ENCODE results near the gene C5AR2. TPM values are rescaled to one million over a fixed set of nuclear protein-coding genes. Genes with fewer than 3 reads are reported as not detected.

C5AR2 gene
- total and polyA plus RNA-seq, 8 donors: 0.09 to 1.2 (median 0.23) TPM; not detected in 1

DNA sequence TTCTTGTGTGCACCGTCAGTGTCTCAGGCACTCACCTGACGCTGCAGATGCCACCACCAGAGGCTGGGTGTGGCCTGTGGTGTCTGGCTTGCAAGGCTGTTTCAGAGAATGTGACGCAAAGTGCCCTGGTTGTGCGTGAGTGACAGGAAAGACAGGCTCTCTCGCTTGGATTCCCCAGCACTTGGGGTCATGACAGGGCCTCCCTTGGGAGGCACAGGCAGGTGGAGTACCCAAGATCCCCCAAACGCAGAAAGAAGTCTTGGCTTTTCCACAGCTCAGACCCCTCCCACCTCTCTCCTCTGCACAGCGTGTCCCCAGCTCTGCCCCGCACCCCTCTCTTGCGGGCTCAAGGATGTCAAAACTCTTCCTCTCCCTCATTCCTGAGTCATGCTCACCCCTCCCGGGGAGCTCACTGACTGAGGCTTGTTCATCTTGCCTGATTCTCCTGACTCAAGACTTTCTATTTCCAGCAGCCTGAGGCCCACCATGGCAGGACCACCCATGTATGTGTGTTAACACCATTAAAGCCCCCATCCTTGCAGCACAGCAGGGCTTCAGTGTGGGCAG is 38.2 kb downstream of the C5AR2 start:
- Histone ChIP-seq H3K27ac (no peak overlapping the region), H3K9me3 (no peaks in the 10 kb centered on the region), H3K4me1 (no peaks in the 10 kb centered on the region), H3K36me3 (peaks cover 6 to 48% (median 29%) of the 10 kb centered on the region in 3 donors), H3K27me3 (no peaks in the 10 kb centered on the region), H3K4me3 (no peak overlapping the region)
- WGBS, 2 donors: 87 to 89% methylated on average over 9 to 10 of the region's 10 CpGs
- intact Hi-C loops (cut with DNase I): no loop called here
- DNase-seq: no peak
- TF ChIP-seq, protein P1, sequence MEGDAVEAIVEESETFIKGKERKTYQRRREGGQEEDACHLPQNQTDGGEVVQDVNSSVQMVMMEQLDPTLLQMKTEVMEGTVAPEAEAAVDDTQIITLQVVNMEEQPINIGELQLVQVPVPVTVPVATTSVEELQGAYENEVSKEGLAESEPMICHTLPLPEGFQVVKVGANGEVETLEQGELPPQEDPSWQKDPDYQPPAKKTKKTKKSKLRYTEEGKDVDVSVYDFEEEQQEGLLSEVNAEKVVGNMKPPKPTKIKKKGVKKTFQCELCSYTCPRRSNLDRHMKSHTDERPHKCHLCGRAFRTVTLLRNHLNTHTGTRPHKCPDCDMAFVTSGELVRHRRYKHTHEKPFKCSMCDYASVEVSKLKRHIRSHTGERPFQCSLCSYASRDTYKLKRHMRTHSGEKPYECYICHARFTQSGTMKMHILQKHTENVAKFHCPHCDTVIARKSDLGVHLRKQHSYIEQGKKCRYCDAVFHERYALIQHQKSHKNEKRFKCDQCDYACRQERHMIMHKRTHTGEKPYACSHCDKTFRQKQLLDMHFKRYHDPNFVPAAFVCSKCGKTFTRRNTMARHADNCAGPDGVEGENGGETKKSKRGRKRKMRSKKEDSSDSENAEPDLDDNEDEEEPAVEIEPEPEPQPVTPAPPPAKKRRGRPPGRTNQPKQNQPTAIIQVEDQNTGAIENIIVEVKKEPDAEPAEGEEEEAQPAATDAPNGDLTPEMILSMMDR (IDR thresholded peaks at IDR 0.05): no peak
- FAIRE-seq: no peak
- peak in 3 of 4 donors; percentile 21 to 60 (median 41) for ATAC-seq

DNA sequence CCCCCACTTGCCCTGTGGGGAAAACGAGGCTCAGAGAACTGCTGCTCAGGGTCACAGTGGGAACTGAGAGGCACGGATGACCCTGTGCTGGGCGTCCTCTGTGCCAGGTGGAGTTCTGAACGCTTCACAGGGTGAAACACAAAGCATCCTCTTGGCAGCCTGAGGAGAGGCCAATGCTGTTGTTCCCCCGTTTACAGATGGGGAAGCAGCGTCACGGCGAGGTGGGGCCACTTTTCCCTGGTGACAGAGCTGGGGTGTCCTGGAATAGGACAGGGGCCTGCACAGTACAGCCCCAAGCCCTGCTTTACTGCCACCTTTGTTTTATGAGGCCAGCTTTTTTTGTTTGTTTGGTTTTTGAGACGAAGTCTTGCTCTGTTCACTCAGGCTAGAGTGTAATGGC is 39.3 kb downstream of the C5AR2 start:
- TF ChIP-seq, protein P1 (IDR thresholded peaks at IDR 0.05): no peak
- no peak for DNase-seq
- Histone ChIP-seq H3K4me3 (no peak overlapping the region), H3K36me3 (peaks cover 6 to 55% (median 35%) of the 10 kb centered on the region in 3 donors), H3K4me1 (no peaks in the 10 kb centered on the region), H3K27me3 (no peaks in the 10 kb centered on the region), H3K27ac (no peak overlapping the region), H3K9me3 (no peaks in the 10 kb centered on the region)
- WGBS, 2 donors: 89 to 90% methylated on average over 9 of the region's 9 CpGs
- intact Hi-C loops (cut with DNase I): no loop called here
- no peak for ATAC-seq
- no peak for FAIRE-seq

DNA sequence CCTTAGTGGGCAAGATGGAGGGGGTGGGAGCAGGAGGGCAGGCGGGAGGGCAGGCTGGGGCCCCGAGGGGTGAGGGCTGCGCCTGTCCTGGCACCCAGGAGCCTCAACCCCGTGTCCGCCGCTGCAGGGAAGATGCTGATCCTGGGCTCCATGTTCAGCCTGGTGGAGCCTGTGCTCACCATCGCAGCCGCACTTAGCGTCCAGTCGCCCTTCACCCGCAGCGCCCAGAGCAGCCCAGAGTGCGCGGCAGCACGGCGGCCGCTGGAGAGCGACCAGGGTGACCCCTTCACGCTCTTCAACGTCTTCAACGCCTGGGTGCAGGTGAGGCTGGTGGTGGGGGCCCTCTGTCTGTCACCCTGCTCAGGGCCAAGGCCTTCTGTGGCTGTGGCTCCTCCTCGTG is 40.6 kb downstream of the C5AR2 start:
- TF ChIP-seq, protein P1 (IDR thresholded peaks at IDR 0.05): no peak
- Histone ChIP-seq H3K4me1 (no peaks in the 10 kb centered on the region), H3K27ac (no peak overlapping the region), H3K27me3 (no peaks in the 10 kb centered on the region), H3K36me3 (peaks cover 6 to 59% (median 41%) of the 10 kb centered on the region in 3 donors), H3K9me3 (no peaks in the 10 kb centered on the region), H3K4me3 (no peak overlapping the region)
- no peak for FAIRE-seq
- 94 to 97% methylated on average over 22 of the region's 22 CpGs for WGBS, 2 donors
- intact Hi-C loops (cut with DNase I): no loop called here
- ATAC-seq: no peak
- DNase-seq: no peak

DNA sequence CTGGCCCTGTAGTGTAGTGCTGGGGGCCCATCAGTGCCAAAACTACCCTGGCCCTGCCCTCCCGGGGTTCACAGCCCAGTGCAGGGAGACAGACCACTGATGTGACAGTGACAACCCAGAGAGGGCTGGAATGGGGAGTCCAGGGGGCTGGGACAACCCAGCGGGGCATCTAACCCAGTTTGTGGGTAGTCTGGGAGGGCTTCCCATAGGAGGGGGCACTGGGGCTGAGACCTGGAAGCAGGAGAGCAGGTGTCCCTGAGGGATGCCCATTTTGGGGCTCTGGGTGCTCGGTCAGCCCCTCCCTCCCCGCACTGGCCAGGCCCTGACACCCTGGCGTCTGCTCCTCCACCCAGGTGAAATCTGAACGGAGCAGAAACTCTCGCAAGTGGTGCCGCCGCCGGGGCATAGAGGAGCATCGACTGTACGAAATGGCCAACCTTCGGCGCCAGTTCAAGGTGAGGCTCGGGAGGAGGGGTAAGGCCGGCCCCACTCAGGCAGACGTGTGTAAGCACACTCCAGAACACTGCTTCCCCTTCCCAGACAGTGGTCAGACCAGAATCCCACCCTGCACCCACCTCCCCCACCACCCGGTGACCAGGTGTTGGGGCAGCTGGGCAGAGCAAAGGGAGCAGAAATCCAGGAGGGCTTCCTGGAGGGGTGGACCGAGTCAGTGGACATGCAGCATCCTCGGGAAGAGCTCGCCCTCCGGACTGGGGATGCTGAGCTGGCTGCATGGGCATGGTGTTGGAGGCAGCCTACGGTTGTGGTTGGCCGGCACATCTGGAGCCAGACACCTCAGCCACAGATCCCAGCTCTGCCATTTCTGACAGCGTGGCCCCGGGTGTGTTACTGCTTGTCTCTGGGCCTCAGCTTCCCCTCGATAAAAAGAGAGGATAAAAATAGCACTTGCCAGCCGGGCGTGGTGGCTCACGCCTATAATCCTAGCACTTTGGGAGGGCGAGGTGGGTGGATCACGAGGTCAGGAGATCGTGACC is 41.6 kb downstream of the C5AR2 start:
- Histone ChIP-seq H3K4me3 (no peak overlapping the region), H3K4me1 (no peaks in the 10 kb centered on the region), H3K27me3 (no peaks in the 10 kb centered on the region), H3K36me3 (peaks cover 6 to 59% (median 41%) of the 10 kb centered on the region in 3 donors), H3K27ac (no peak overlapping the region), H3K9me3 (no peaks in the 10 kb centered on the region)
- FAIRE-seq (no peak), DNase-seq (no peak), ATAC-seq (no peak)
- 92 to 93% methylated on average over 33 of the region's 33 CpGs for WGBS, 2 donors
- TF ChIP-seq, protein P1 (IDR thresholded peaks at IDR 0.05): no peak
- intact Hi-C loops (cut with DNase I): no loop called here
